B cell (primary cell): ENCODE measurements around the gene SEMA4D.

ENCODE experiments used
- CTCF ChIP-seq: fragments of 200-600 bp; IDR thresholded peaks from one replicate; pipeline ENCODE4 v1.8.0; 2022; ENCODE audit warnings: antibody characterized with exemption, mild to moderate bottlenecking
- EZH2 ChIP-seq: IDR thresholded peaks from 2 replicates; pipeline ENCODE4 v1.6.1; 2012; ENCODE audit warnings: borderline replicate concordance, low read depth, mild to moderate bottlenecking, moderate library complexity, low read length; ENCODE audit not compliant: insufficient read depth, poor library complexity, severe bottlenecking

- TF ChIP-seq EZH2 (no peak), CTCF (no peak)
Observed at GRCh38 chr9:89425024-89425805, 72.7 kb downstream of the SEMA4D start.
